ENCODE data around the gene CSNK2B.

GRCh38 chr6:31632279-31632946 is 33.5 kb upstream of the CSNK2B start:
- TF ChIP-seq, protein P1, sequence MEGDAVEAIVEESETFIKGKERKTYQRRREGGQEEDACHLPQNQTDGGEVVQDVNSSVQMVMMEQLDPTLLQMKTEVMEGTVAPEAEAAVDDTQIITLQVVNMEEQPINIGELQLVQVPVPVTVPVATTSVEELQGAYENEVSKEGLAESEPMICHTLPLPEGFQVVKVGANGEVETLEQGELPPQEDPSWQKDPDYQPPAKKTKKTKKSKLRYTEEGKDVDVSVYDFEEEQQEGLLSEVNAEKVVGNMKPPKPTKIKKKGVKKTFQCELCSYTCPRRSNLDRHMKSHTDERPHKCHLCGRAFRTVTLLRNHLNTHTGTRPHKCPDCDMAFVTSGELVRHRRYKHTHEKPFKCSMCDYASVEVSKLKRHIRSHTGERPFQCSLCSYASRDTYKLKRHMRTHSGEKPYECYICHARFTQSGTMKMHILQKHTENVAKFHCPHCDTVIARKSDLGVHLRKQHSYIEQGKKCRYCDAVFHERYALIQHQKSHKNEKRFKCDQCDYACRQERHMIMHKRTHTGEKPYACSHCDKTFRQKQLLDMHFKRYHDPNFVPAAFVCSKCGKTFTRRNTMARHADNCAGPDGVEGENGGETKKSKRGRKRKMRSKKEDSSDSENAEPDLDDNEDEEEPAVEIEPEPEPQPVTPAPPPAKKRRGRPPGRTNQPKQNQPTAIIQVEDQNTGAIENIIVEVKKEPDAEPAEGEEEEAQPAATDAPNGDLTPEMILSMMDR (conservative IDR thresholded peaks at IDR 0.05): no peak
- no peak for TF ChIP-seq EZH2 (IDR thresholded peaks at IDR 0.05; ENCODE audit: low read depth)
